ENCODE measurements around the gene PXMP4.

PXMP4 gene

GRCh38 chr20:33730946-33731692, 11.0 kb upstream of the PXMP4 start:
- no peak for DNase-seq

- no peak for DNase-seq
These were observed 9.0 kb upstream of the PXMP4 start for GRCh38 chr20:33729101-33729500.

GRCh38 chr20:33728463-33728862, 8.4 kb upstream of the PXMP4 start:
- no peak for DNase-seq

- no peak for DNase-seq
These were observed 7.7 kb upstream of the PXMP4 start for GRCh38 chr20:33727806-33728205.

GRCh38 chr20:33727115-33727479, 7.0 kb upstream of the PXMP4 start:
- DNase-seq, result no peak

GRCh38 chr20:33725607-33726264, 5.6 kb upstream of the PXMP4 start:
- DNase-seq, result no peak

GRCh38 chr20:33724439-33725094, 4.5 kb upstream of the PXMP4 start:
- no peak for DNase-seq

GRCh38 chr20:33721391-33722140, 1.5 kb upstream of the PXMP4 start:
- no peak for DNase-seq

- DNase-seq, result no peak
These were observed 677 bp downstream of the PXMP4 start for GRCh38 chr20:33719277-33719988.

- DNase-seq, result no peak
These were observed 3.6 kb downstream of the PXMP4 start for GRCh38 chr20:33716498-33716897.

- no peak for DNase-seq
These were observed 6.2 kb downstream of the PXMP4 start for GRCh38 chr20:33713865-33714367.

GRCh38 chr20:33711446-33711738, 8.7 kb downstream of the PXMP4 start:
- DNase-seq, result no peak

- no peak for DNase-seq
These were observed 9.2 kb downstream of the PXMP4 start for GRCh38 chr20:33710681-33711445.

GRCh38 chr20:33709905-33710541, 10.1 kb downstream of the PXMP4 start:
- no peak for DNase-seq

GRCh38 chr20:33709398-33709797, 10.7 kb downstream of the PXMP4 start:
- no peak for DNase-seq

GRCh38 chr20:33707668-33708067, 12.4 kb downstream of the PXMP4 start:
- DNase-seq, result no peak

- DNase-seq, result no peak
These were observed 15.7 kb downstream of the PXMP4 start for GRCh38 chr20:33704197-33704924.

GRCh38 chr20:33703498-33704137, 16.5 kb downstream of the PXMP4 start:
- no peak for DNase-seq

- DNase-seq, result no peak
These were observed 17.2 kb downstream of the PXMP4 start for GRCh38 chr20:33702861-33703260.
